ENCODE results near the gene FCN2. TPM values are rescaled to one million over a fixed set of nuclear protein-coding genes. Genes with fewer than 3 reads are reported as not detected.

FCN2 gene
- total RNA-seq, 1 donor, result not detected

DNA sequence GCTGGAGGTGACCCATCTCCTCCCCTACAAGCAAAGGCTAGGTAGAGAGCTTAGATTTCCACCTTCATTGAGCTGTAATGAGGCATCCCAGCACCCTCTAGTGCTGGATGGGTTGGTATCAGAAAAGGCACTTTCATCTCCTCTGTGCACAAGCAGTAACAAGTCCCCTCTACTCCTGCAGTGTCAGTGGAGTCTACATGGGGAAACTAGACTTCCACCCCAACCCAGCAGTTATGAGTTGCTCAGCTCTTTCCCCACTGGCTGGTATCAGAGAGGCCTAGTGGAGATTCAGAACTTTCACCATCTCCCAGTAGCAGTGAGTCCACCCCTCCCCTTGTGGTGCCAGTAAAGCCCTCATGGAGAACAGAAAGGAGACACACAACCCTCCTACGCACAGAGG lies 19.2 kb downstream of the FCN2 start:
- Histone ChIP-seq H3K4me3 (ENCODE audit: insufficient read depth, low read length) (no peak overlapping the region), H3K27me3 (ENCODE audit: insufficient read depth, low read length) (peaks cover 5% of the 10 kb centered on the region), H3K27ac (ENCODE audit: low read depth, low read length) (no peak overlapping the region), H4K20me1 (ENCODE audit: insufficient read depth, low read length) (no peaks in the 10 kb centered on the region), H3K9me3 (ENCODE audit: low read depth, low read length) (no peaks in the 10 kb centered on the region), H3K79me2 (ENCODE audit: insufficient read depth, low read length) (no peaks in the 10 kb centered on the region), H3K4me2 (ENCODE audit: insufficient read depth, low read length) (no peak overlapping the region), H3K4me1 (ENCODE audit: insufficient read depth, low read length) (peaks cover 4% of the 10 kb centered on the region), H2AFZ (ENCODE audit: low read length) (no peak overlapping the region), H3K36me3 (ENCODE audit: insufficient read depth, low read length) (no peaks in the 10 kb centered on the region)
- DNase-seq (ENCODE audit: insufficient read length, low spot score, missing footprints), result no peak
- TF ChIP-seq, protein P1, sequence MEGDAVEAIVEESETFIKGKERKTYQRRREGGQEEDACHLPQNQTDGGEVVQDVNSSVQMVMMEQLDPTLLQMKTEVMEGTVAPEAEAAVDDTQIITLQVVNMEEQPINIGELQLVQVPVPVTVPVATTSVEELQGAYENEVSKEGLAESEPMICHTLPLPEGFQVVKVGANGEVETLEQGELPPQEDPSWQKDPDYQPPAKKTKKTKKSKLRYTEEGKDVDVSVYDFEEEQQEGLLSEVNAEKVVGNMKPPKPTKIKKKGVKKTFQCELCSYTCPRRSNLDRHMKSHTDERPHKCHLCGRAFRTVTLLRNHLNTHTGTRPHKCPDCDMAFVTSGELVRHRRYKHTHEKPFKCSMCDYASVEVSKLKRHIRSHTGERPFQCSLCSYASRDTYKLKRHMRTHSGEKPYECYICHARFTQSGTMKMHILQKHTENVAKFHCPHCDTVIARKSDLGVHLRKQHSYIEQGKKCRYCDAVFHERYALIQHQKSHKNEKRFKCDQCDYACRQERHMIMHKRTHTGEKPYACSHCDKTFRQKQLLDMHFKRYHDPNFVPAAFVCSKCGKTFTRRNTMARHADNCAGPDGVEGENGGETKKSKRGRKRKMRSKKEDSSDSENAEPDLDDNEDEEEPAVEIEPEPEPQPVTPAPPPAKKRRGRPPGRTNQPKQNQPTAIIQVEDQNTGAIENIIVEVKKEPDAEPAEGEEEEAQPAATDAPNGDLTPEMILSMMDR (IDR thresholded peaks at IDR 0.05; ENCODE audit: extremely low read depth, low read depth, low read length), result no peak

DNA sequence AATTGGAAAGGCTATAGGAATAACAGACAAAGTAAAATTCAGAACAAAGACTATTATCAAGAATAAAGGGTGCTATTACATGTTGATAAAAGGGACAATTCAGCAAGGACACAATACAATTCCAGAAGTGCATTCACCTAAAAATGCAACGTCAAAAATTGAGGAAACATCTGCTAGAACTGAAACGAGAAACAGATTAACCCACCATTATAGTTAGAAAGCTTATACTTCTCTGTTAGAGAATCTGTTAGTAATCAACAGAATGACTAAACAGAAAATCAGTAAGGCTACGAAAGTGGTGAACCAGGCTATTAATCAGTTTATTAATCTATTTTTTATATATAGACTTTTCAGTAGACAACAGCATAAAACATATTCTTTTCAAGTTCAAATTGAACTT lies 22.3 kb downstream of the FCN2 start:
- no peaks in the 10 kb centered on the region for H3K36me3 ChIP-seq (ENCODE audit: insufficient read depth, low read length)
- H2AFZ ChIP-seq (ENCODE audit: low read length), result no peak overlapping the region
- H3K79me2 ChIP-seq (ENCODE audit: insufficient read depth, low read length), result no peaks in the 10 kb centered on the region
- TF ChIP-seq, protein P1 (IDR thresholded peaks at IDR 0.05; ENCODE audit: extremely low read depth, low read depth, low read length), result no peak
- no peaks in the 10 kb centered on the region for H4K20me1 ChIP-seq (ENCODE audit: insufficient read depth, low read length)
- H3K27me3 ChIP-seq (ENCODE audit: insufficient read depth, low read length), result peaks cover 17% of the 10 kb centered on the region
- no peak overlapping the region for H3K27ac ChIP-seq (ENCODE audit: low read depth, low read length)
- H3K4me2 ChIP-seq (ENCODE audit: insufficient read depth, low read length), result no peak overlapping the region
- no peaks in the 10 kb centered on the region for H3K4me1 ChIP-seq (ENCODE audit: insufficient read depth, low read length)
- DNase-seq (ENCODE audit: insufficient read length, low spot score, missing footprints), result no peak
- H3K4me3 ChIP-seq (ENCODE audit: insufficient read depth, low read length), result no peak overlapping the region
- H3K9me3 ChIP-seq (ENCODE audit: low read depth, low read length), result no peaks in the 10 kb centered on the region

DNA sequence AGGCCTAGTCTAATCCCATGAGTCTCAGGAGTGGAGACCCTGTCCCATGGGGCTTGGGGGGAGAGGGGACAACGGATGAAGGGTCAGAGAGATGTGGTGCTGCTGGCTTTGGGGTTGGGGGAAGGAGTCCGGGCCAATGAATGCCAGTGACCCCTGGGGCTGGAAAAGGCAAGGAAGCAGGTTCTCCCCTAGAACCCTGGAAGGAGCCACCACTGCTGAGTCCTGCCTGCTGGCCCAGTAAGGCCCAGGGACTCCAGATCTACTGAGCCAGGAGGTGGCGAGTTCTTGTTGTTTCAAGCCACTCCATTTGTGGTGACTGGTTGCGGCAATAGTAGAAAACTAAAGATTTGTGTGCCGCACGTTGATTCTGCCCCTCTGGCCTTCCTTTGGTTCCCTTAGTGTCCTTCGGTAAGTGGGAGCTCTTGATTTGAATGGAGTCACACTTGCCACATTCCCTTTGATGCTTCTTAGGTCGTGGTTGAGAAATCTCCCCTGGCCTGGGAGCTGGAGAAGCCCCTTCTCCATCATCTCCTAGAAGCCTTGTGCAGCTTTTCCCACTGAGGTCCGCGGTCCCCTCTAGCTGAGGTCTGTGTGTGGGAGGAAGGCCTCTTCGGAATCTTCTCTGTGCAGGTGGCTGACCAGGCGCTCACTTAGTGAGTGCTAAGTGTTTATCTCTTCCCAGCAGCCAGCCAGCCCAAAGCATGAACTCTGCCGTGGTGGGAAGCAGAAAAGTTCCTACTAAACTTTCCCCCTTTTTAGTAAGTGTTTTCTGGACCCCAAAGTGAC lies 28.1 kb downstream of the FCN2 start:
- TF ChIP-seq, protein P1 (IDR thresholded peaks at IDR 0.05; ENCODE audit: extremely low read depth, low read depth, low read length), result no peak
- Histone ChIP-seq H3K4me3 (ENCODE audit: insufficient read depth, low read length) (no peak overlapping the region), H3K27ac (ENCODE audit: low read depth, low read length) (no peak overlapping the region), H3K9me3 (ENCODE audit: low read depth, low read length) (no peaks in the 10 kb centered on the region), H3K4me2 (ENCODE audit: insufficient read depth, low read length) (no peak overlapping the region), H3K4me1 (ENCODE audit: insufficient read depth, low read length) (no peaks in the 10 kb centered on the region), H3K36me3 (ENCODE audit: insufficient read depth, low read length) (no peaks in the 10 kb centered on the region), H2AFZ (ENCODE audit: low read length) (no peak overlapping the region), H3K27me3 (ENCODE audit: insufficient read depth, low read length) (peaks cover 14% of the 10 kb centered on the region), H3K79me2 (ENCODE audit: insufficient read depth, low read length) (no peaks in the 10 kb centered on the region), H4K20me1 (ENCODE audit: insufficient read depth, low read length) (no peaks in the 10 kb centered on the region)
- no peak for DNase-seq (ENCODE audit: insufficient read length, low spot score, missing footprints)

DNA sequence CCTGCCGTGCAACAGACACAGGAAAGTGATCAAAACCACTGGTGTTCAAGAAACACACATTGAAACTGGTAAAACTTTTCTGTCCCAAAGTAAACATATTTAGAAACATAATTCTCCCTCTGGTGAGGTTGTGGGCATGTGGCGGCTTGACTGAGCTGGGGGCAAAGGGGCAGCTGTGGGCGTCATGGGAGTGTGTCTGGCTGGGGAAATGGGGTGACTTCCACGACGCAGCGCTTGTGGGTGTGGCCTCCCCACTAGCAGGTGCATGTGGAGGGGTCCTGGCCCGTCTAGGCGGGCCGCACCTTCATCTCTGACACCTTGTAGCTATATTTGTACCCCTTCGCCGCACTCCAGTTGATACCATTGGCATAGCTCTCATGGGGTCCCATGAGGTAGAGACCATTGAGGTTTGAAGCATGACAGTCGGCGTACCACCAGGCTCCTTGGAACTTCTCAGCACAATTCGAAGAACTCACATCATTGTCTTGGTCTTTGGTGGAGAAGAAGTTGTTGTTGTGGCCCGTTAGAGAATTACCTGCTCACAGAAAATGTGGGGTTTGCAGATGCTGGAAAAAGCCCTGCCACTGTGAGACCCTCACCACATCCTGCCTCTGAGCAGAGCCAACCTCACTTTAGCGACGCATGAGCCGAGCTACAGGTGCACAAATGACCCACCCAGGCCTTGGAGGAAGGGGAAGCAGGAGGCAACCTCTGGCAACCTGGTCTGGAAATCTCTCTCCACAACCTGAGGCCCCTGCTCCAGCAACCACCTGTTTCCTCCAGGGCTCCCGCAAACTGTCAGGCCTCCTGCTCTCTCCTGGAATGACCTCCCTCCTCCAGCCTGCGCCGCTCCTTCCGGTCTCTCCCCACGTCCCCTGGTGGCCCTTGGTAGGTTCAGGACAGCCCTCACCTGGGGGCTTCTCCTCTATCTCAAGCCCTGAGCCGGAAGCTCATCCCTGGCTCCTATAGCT lies 29.2 kb downstream of the FCN2 start:
- no peaks in the 10 kb centered on the region for H3K79me2 ChIP-seq (ENCODE audit: insufficient read depth, low read length)
- H3K27me3 ChIP-seq (ENCODE audit: insufficient read depth, low read length), result peaks cover 14% of the 10 kb centered on the region
- DNase-seq (ENCODE audit: insufficient read length, low spot score, missing footprints), result peak; percentile 78
- H3K4me1 ChIP-seq (ENCODE audit: insufficient read depth, low read length), result no peaks in the 10 kb centered on the region
- TF ChIP-seq, protein P1 (IDR thresholded peaks at IDR 0.05; ENCODE audit: extremely low read depth, low read depth, low read length), result no peak
- no peak overlapping the region for H3K4me2 ChIP-seq (ENCODE audit: insufficient read depth, low read length)
- no peaks in the 10 kb centered on the region for H3K36me3 ChIP-seq (ENCODE audit: insufficient read depth, low read length)
- no peak overlapping the region for H3K27ac ChIP-seq (ENCODE audit: low read depth, low read length)
- H2AFZ ChIP-seq (ENCODE audit: low read length), result no peak overlapping the region
- no peak overlapping the region for H3K4me3 ChIP-seq (ENCODE audit: insufficient read depth, low read length)
- no peaks in the 10 kb centered on the region for H4K20me1 ChIP-seq (ENCODE audit: insufficient read depth, low read length)
- no peaks in the 10 kb centered on the region for H3K9me3 ChIP-seq (ENCODE audit: low read depth, low read length)

Data from osteoblast (primary cell).